ENCODE results near the gene NPAS4.

The NPAS4 gene

GRCh38 chr11:66413167-66413566 is 7.7 kb upstream of the NPAS4 start:
- no peaks in the 10 kb centered on the region for H3K36me3 ChIP-seq (ENCODE audit: control insufficient read depth in 2 of 2, insufficient read depth in 1 of 2, low read length in 2 of 2)
- H3K9me3 ChIP-seq (ENCODE audit: control insufficient read depth, insufficient read depth, low read depth, low read length) = no peaks in the 10 kb centered on the region
- TF ChIP-seq ZNF677 (tag by site-specific recombination; IDR thresholded peaks at IDR 0.05) (no peak), ZNF623 (tag by site-specific recombination; IDR thresholded peaks at IDR 0.05) (peak; percentile 88), CTCF (tag by site-specific recombination; IDR thresholded peaks at IDR 0.05) (no peak), ZNF184 (tag by site-specific recombination; IDR thresholded peaks at IDR 0.05) (no peak), ZNF416 (tag by site-specific recombination; IDR thresholded peaks at IDR 0.05) (no peak)
- H3K4me3 ChIP-seq (ENCODE audit: low read depth, low read length) = no peak overlapping the region
- no peaks in the 10 kb centered on the region for H3K4me1 ChIP-seq (ENCODE audit: control insufficient read depth, insufficient read depth, low read length)
- CTCF ChIA-PET = interaction anchor here (1.4 kb wide), 1 partner anchor 16 kb away, joined by 7 read pairs; no protein-coding TSS in a partner anchor
- no peak overlapping the region for H3K27ac ChIP-seq (ENCODE audit: extremely low read depth, low read depth, low read length)
- POLR2A ChIA-PET = no interaction called here

- Histone ChIP-seq H3K4me1 (ENCODE audit: control insufficient read depth, insufficient read depth, low read length) (no peaks in the 10 kb centered on the region), H3K4me3 (ENCODE audit: low read depth, low read length) (no peak overlapping the region), H3K27ac (ENCODE audit: extremely low read depth, low read depth, low read length) (no peak overlapping the region), H3K9me3 (ENCODE audit: control insufficient read depth, insufficient read depth, low read depth, low read length) (no peaks in the 10 kb centered on the region), H3K36me3 (ENCODE audit: control insufficient read depth in 2 of 2, insufficient read depth in 1 of 2, low read length in 2 of 2) (no peaks in the 10 kb centered on the region)
- ChIA-PET CTCF (interaction anchor here (0.8 to 2.8 kb wide), 3 partner anchors 13 to 24 kb away, joined by 3 to 9 read pairs (median 7); partner anchors contain the start of gene MRPL11), POLR2A (interaction anchor here (0.5 kb wide), 1 partner anchor 14 kb away, joined by 3 read pairs; no protein-coding TSS in a partner anchor)
- TF ChIP-seq YY1 (tag by site-specific recombination; IDR thresholded peaks at IDR 0.05) (no peak), PRDM1 (tag by site-specific recombination; IDR thresholded peaks at IDR 0.05) (no peak), ZNF280D (tag by site-specific recombination; IDR thresholded peaks at IDR 0.05) (no peak), ZBTB7A (tag by site-specific recombination; IDR thresholded peaks at IDR 0.05; ENCODE audit: low read depth) (no peak), EGR2 (tag by site-specific recombination; IDR thresholded peaks at IDR 0.05; ENCODE audit: low read depth) (no peak), ZNF639 (tag by site-specific recombination; IDR thresholded peaks at IDR 0.05) (no peak), ZNF658 (tag by site-specific recombination; IDR thresholded peaks at IDR 0.05) (no peak), ZFP37 (tag by site-specific recombination; IDR thresholded peaks at IDR 0.05) (no peak), ZNF362 (tag by site-specific recombination; IDR thresholded peaks at IDR 0.05) (no peak), ZNF768 (tag by site-specific recombination; IDR thresholded peaks at IDR 0.05) (no peak), ZBTB17 (tag by site-specific recombination; IDR thresholded peaks at IDR 0.05) (no peak), ZNF704 (tag by site-specific recombination; IDR thresholded peaks at IDR 0.05) (no peak), GLI2 (tag by site-specific recombination; IDR thresholded peaks at IDR 0.05; ENCODE audit: borderline replicate concordance, low read depth) (no peak), ZNF501 (tag by site-specific recombination; IDR thresholded peaks at IDR 0.05) (no peak), ZNF23 (tag by site-specific recombination; IDR thresholded peaks at IDR 0.05; ENCODE audit: borderline replicate concordance) (no peak)
These were observed 6.5 kb upstream of the NPAS4 start for GRCh38 chr11:66414120-66414934.
